Neutrophil (primary cell): ENCODE data around the gene RGS19.

ENCODE experiments used
- H3K27ac ChIP-seq: fragments of 200-600 bp; sonication (generic); 2 replicates; pipeline ENCODE4 v1.5.1; 2016; ENCODE audit warnings: mild to moderate bottlenecking, moderate library complexity
- H3K27me3 ChIP-seq: fragments of 200-600 bp; sonication (generic); 2 replicates; pipeline ENCODE4 v1.6.0; 2016; ENCODE audit warnings: mild to moderate bottlenecking
- H3K36me3 ChIP-seq: fragments of 200-600 bp; sonication (generic); 2 replicates; pipeline ENCODE4 v1.5.1; 2017
- H3K4me1 ChIP-seq, 2 experiments: fragments of 200-600 bp in 1 of 2; sonication (generic) in 1 of 2; 1 replicate in 1 of 2; 2 replicates in 1 of 2; pipeline versions ENCODE4 v1.5.1 to v1.6.1; 2013 to 2016; ENCODE audit warnings: low read depth in 1 of 2, low read length in 1 of 2, mild to moderate bottlenecking in 1 of 2, moderate library complexity in 1 of 2; ENCODE audit not compliant: control insufficient read depth in 1 of 2, insufficient read depth in 1 of 2
- H3K4me3 ChIP-seq, 2 experiments: fragments of 200-600 bp in 1 of 2; sonication (generic) in 1 of 2; 1 replicate in 1 of 2; 2 replicates in 1 of 2; pipeline ENCODE4 v1.5.1; 2013 to 2016; ENCODE audit warnings: low read depth in 1 of 2, low read length in 1 of 2, mild to moderate bottlenecking in 1 of 2, moderate library complexity in 1 of 2
- H3K9me3 ChIP-seq: fragments of 200-600 bp; sonication (generic); 2 replicates; pipeline ENCODE4 v1.5.1; 2016
- CTCF ChIP-seq: fragments of 200-600 bp; sonication (generic); IDR thresholded peaks from 2 replicates; pipeline ENCODE4 v1.5.1; 2016; ENCODE audit warnings: antibody characterized with exemption

RGS19 gene

GRCh38 chr20:64037199-64037497, 42.2 kb downstream of the RGS19 start:
- Histone ChIP-seq H3K9me3 (no peaks in the 10 kb centered on the region), H3K4me3 (no peak overlapping the region), H3K4me1 (peaks cover 19 to 32% of the 10 kb centered on the region in 2 experiments), H3K27ac (no peak overlapping the region), H3K36me3 (peaks cover 36% of the 10 kb centered on the region), H3K27me3 (peaks cover 65% of the 10 kb centered on the region)
- TF ChIP-seq CTCF: no peak

- Histone ChIP-seq H3K4me1 (peaks cover 14 to 26% of the 10 kb centered on the region in 2 experiments), H3K36me3 (peaks cover 42% of the 10 kb centered on the region), H3K4me3 (no peak overlapping the region), H3K9me3 (no peaks in the 10 kb centered on the region), H3K27ac (no peak overlapping the region), H3K27me3 (peaks cover 60% of the 10 kb centered on the region)
- no peak for TF ChIP-seq CTCF
Measured at GRCh38 chr20:64036346-64037198, 42.7 kb downstream of the RGS19 start.

- H3K36me3 ChIP-seq: peaks cover 48% of the 10 kb centered on the region
- peaks cover 53% of the 10 kb centered on the region for H3K27me3 ChIP-seq
- no peak within 1 kb of the TSS for H3K27ac ChIP-seq
- no peaks in the 10 kb centered on the region for H3K9me3 ChIP-seq
- no peak within 1 kb of the TSS for H3K4me3 ChIP-seq
- peaks cover 10 to 22% of the 10 kb centered on the region in 2 experiments for H3K4me1 ChIP-seq
- TF ChIP-seq CTCF: no peak
Measured at GRCh38 chr20:64035933-64036345, 43.4 kb downstream of the RGS19 start, which contains the start of gene C20orf204. Gene C20orf204 (plus strand): TSS chr20:64036182. CDS start chr20:64036324, 142 bp downstream.

GRCh38 chr20:64035066-64035932, 44.0 kb downstream of the RGS19 start:
- H3K4me3 ChIP-seq: no peak overlapping the region
- peaks cover 10 to 22% of the 10 kb centered on the region in 2 experiments for H3K4me1 ChIP-seq
- no peak for TF ChIP-seq CTCF
- H3K27ac ChIP-seq: no peak overlapping the region
- no peaks in the 10 kb centered on the region for H3K9me3 ChIP-seq
- H3K27me3 ChIP-seq: peaks cover 47% of the 10 kb centered on the region
- H3K36me3 ChIP-seq: peaks cover 54% of the 10 kb centered on the region

GRCh38 chr20:64033981-64034493, 45.3 kb downstream of the RGS19 start:
- Histone ChIP-seq H3K27me3 (peaks cover 34% of the 10 kb centered on the region), H3K4me3 (no peak overlapping the region), H3K9me3 (no peaks in the 10 kb centered on the region), H3K4me1 (peaks cover 5 to 16% of the 10 kb centered on the region in 2 experiments), H3K36me3 (peaks cover 67% of the 10 kb centered on the region), H3K27ac (no peak overlapping the region)
- TF ChIP-seq CTCF: no peak
